IMR-90 (cell line): ENCODE measurements around the gene SYNPO. TPM values are rescaled to one million over a fixed set of nuclear protein-coding genes. Genes with fewer than 3 reads are reported as not detected.

Experiments
- ATAC-seq: fragments of 200-7000 bp; cut with Tn5 transposase; 2 replicates; pipeline ENCODE4 v1.9.1; 2020; ENCODE audit warnings: low read depth, mild to moderate bottlenecking, moderate library complexity
- BruUV-seq: library from RNA; stranded (reverse); fragments of 400-500 nt; replicated peaks from 2 replicates; lab custom pipeline; 2021; lab: Mats Ljungman, UMichigan
- CTCF ChIA-PET: fragments of 300-600 bp; formaldehyde crosslinking; extraction: SDS; loops from one replicate; lab custom pipeline; 2021; ENCODE audit warnings: antibody characterized with exemption; lab: Yijun Ruan, JAX
- POLR2A ChIA-PET: fragments of 300-600 bp; sonication (Branson Sonifier 250); formaldehyde crosslinking; loops from one replicate; lab custom pipeline; 2022; ENCODE audit warnings: antibody characterized with exemption; ENCODE audit not compliant: unreplicated experiment; lab: Charles Lee
- DNase-seq: peaks from one replicate; pipeline ENCODE4 v3.0.0; 2013
- H2AFZ ChIP-seq: replicated peaks from 2 replicates; pipeline ENCODE3; 2013; ENCODE audit warnings: low read length, mild to moderate bottlenecking; ENCODE audit not compliant: poor library complexity
- H2AK5ac ChIP-seq: 2 replicates; pipeline ENCODE4 v1.6.1; 2013; ENCODE audit warnings: low read depth, low read length, inconsistent platforms
- H2AK9ac ChIP-seq: replicated peaks from 2 replicates; pipeline ENCODE3; 2013; ENCODE audit warnings: mild to moderate bottlenecking, low read depth, low read length, moderate library complexity; ENCODE audit not compliant: poor library complexity
- H2BK120ac ChIP-seq: 2 replicates; pipeline ENCODE4 v1.6.1; 2013; ENCODE audit warnings: low read depth, low read length, inconsistent platforms
- H2BK15ac ChIP-seq: 3 replicates; pipeline ENCODE4 v1.6.1; 2013; ENCODE audit warnings: low read depth, low read length, inconsistent platforms
- H2BK20ac ChIP-seq: 2 replicates; pipeline ENCODE4 v1.6.1; 2013; ENCODE audit warnings: low read depth, mild to moderate bottlenecking, inconsistent platforms, low read length, moderate library complexity
- H2BK5ac ChIP-seq: 2 replicates; pipeline ENCODE4 v1.6.1; 2013; ENCODE audit warnings: mild to moderate bottlenecking, low read depth, low read length, inconsistent platforms; ENCODE audit not compliant: poor library complexity, severe bottlenecking
- H3K14ac ChIP-seq: replicated peaks from 2 replicates; pipeline ENCODE4 v1.6.1; 2013; ENCODE audit warnings: low read depth, low read length, inconsistent platforms
- H3K18ac ChIP-seq: 2 replicates; pipeline ENCODE4 v1.6.1; 2013; ENCODE audit warnings: low read depth, low read length, control low read depth
- H3K23ac ChIP-seq: 2 replicates; pipeline ENCODE4 v1.6.1; 2013; ENCODE audit warnings: low read depth, low read length, inconsistent platforms
- H3K27ac ChIP-seq: 2 replicates; pipeline ENCODE4 v1.5.1; 2013; ENCODE audit warnings: mild to moderate bottlenecking, control low read depth, low read length; ENCODE audit not compliant: insufficient read depth
- H3K27me3 ChIP-seq: 2 replicates; pipeline ENCODE4 v1.6.1; 2013; ENCODE audit warnings: low read length; ENCODE audit not compliant: control insufficient read depth, insufficient read depth
- H3K36me3 ChIP-seq: 2 replicates; pipeline ENCODE4 v1.6.1; 2013; ENCODE audit warnings: low read length, mixed read lengths; ENCODE audit not compliant: control insufficient read depth, insufficient read depth
- H3K4ac ChIP-seq: 2 replicates; pipeline ENCODE4 v1.6.1; 2013; ENCODE audit warnings: low read depth, low read length, inconsistent platforms
- H3K4me1 ChIP-seq: 2 replicates; pipeline ENCODE4 v1.6.1; 2013; ENCODE audit warnings: low read length, mixed read lengths; ENCODE audit not compliant: control insufficient read depth, insufficient read depth
- H3K4me2 ChIP-seq: 2 replicates; pipeline ENCODE4 v1.6.1; 2013; ENCODE audit warnings: low read depth, mild to moderate bottlenecking, control low read depth, low read length, moderate library complexity
- H3K4me3 ChIP-seq: 2 replicates; pipeline ENCODE4 v1.5.1; 2013; ENCODE audit warnings: low read depth, mild to moderate bottlenecking, control low read depth, low read length, moderate library complexity; ENCODE audit not compliant: insufficient read depth
- H3K56ac ChIP-seq: 2 replicates; pipeline ENCODE4 v1.6.1; 2013; ENCODE audit warnings: low read length, inconsistent platforms; ENCODE audit not compliant: insufficient read depth; ENCODE audit errors: extremely low read depth
- H3K79me1 ChIP-seq, 2 experiments: 2 replicates each; pipeline ENCODE4 v1.6.1; 2013; ENCODE audit warnings: low read length in 2 of 2, inconsistent platforms in 1 of 2, low read depth in 1 of 2
- H3K9ac ChIP-seq: 2 replicates; pipeline ENCODE4 v1.6.1; 2013; ENCODE audit warnings: low read depth, low read length, control low read depth
- H3K9me1 ChIP-seq: 2 replicates; pipeline ENCODE4 v1.6.1; 2013; ENCODE audit warnings: low read length, inconsistent platforms; ENCODE audit not compliant: insufficient read depth
- H3K9me3 ChIP-seq: 2 replicates; pipeline ENCODE4 v1.6.1; 2013; ENCODE audit warnings: low read length; ENCODE audit not compliant: control insufficient read depth, insufficient read depth
- H4K20me1 ChIP-seq: 2 replicates; pipeline ENCODE4 v1.6.1; 2013; ENCODE audit warnings: low read length, inconsistent platforms; ENCODE audit not compliant: insufficient read depth
- H4K5ac ChIP-seq: 2 replicates; pipeline ENCODE4 v1.6.1; 2013; ENCODE audit warnings: mild to moderate bottlenecking, low read depth, low read length, control low read depth
- H4K8ac ChIP-seq, 2 experiments: 2 replicates each; pipeline ENCODE4 v1.6.1; 2013; ENCODE audit warnings: low read depth in 2 of 2, low read length in 2 of 2, control low read depth in 1 of 2, inconsistent platforms in 1 of 2
- H4K91ac ChIP-seq: 2 replicates; pipeline ENCODE4 v1.6.1; 2013; ENCODE audit warnings: low read depth, low read length, inconsistent platforms; ENCODE audit not compliant: insufficient read depth
- BHLHE40 ChIP-seq: fragments of 150-350 bp; IDR thresholded peaks from 2 replicates; pipeline ENCODE4 v1.6.1; 2016; ENCODE audit warnings: mild to moderate bottlenecking, low read depth, low read length
- CEBPB ChIP-seq: IDR thresholded peaks from 2 replicates; pipeline ENCODE4 v1.6.1; 2012; ENCODE audit warnings: low read depth, low read length, improper control_type of control experiment
- CHD1 ChIP-seq: IDR thresholded peaks from 2 replicates; pipeline ENCODE4 v1.6.1; 2012; ENCODE audit warnings: low read depth, low read length, improper control_type of control experiment
- CTCF ChIP-seq: conservative IDR thresholded peaks from 2 replicates; pipeline ENCODE4 v1.5.1; 2012; ENCODE audit warnings: mild to moderate bottlenecking, low read depth, low read length, improper control_type of control experiment
- FOS ChIP-seq: fragments of 150-350 bp; IDR thresholded peaks from 2 replicates; pipeline ENCODE4 v1.6.1; 2016; ENCODE audit warnings: low read depth, low read length
- MAFK ChIP-seq: IDR thresholded peaks from 2 replicates; pipeline ENCODE4 v1.6.1; 2012; ENCODE audit warnings: low read depth, low read length, improper control_type of control experiment
- MAZ ChIP-seq: IDR thresholded peaks from 2 replicates; pipeline ENCODE4 v1.6.1; 2012; ENCODE audit warnings: low read depth, mild to moderate bottlenecking, low read length, improper control_type of control experiment, moderate library complexity, borderline replicate concordance
- MXI1 ChIP-seq: IDR thresholded peaks from 2 replicates; pipeline ENCODE4 v1.6.1; 2012; ENCODE audit warnings: low read depth, mild to moderate bottlenecking, low read length, moderate library complexity, borderline replicate concordance
- RFX5 ChIP-seq: IDR thresholded peaks from 2 replicates; pipeline ENCODE4 v1.8.0; 2012; ENCODE audit warnings: low read depth, mild to moderate bottlenecking, low read length, moderate library complexity
- SMC3 ChIP-seq: fragments of 150-350 bp; IDR thresholded peaks from 2 replicates; pipeline ENCODE4 v1.6.1; 2016; ENCODE audit warnings: low read depth, mild to moderate bottlenecking, antibody characterized with exemption, low read length, moderate library complexity
- USF2 ChIP-seq: fragments of 150-350 bp; IDR thresholded peaks from 2 replicates; pipeline ENCODE4 v1.6.1; 2017; ENCODE audit warnings: mild to moderate bottlenecking, antibody characterized with exemption, low read length, low read depth
- WGBS, 2 experiments: methylation state at CpG; one replicate each; pipeline versions ENCODE4 v1.1.5 to v1.1.7; 2013; ENCODE audit warnings: missing lambda C conversion rate in 2 of 2; ENCODE audit not compliant: insufficient read length in 1 of 2; ENCODE audit errors: extremely low coverage in 2 of 2; 5-methylcytosine and 5-hydroxymethylcytosine counted together
- dilution Hi-C: fragments of 300-500 bp; cut with HindIII; formaldehyde crosslinking; loops from one replicate; pipeline ENCODE4 v1.14.3; 2018; ENCODE audit warnings: low sequenced_read_pairs; ENCODE audit not compliant: unreplicated experiment
- in situ Hi-C: fragments of 300-500 bp; cut with MboI; formaldehyde crosslinking; loops from 3 replicates; pipeline ENCODE4 v1.14.3; 2019; ENCODE audit warnings: low sequenced_read_pairs, inconsistent platforms, mixed read lengths
- intact Hi-C: fragments of 100-400 bp; cut with micrococcal nuclease; formaldehyde crosslinking; loops from 2 replicates; pipeline ENCODE4 v1.10.0; 2022
- polyA plus RNA-seq, 3 experiments: library from polyadenylated mRNA; depleted of rRNA; stranded (reverse); fragments of >200 nt; gene quantifications; 2 replicates each; pipeline ENCODE4 v1.2.3, GENCODE V29; 2012; ENCODE audit warnings: low replicate concordance in 1 of 3
- total RNA-seq: library from RNA; depleted of rRNA; stranded (reverse); fragments of >200 nt; gene quantifications from 2 replicates; pipeline ENCODE4 v1.2.3, GENCODE V29; 2012

The SYNPO gene
- total and polyA plus RNA-seq, 2 of the 4 experiments (the other 2 are of a cell fraction), result 3.0 to 24.8 TPM

- H3K14ac ChIP-seq, result no peak overlapping the region
- BruUV-seq, result no TSS peak
- H3K36me3 ChIP-seq, result no peaks in the 10 kb centered on the region
- H3K56ac ChIP-seq, result no peak overlapping the region
- H2BK20ac ChIP-seq, result no peak overlapping the region
- ChIA-PET POLR2A (no interaction called here), CTCF (interaction anchor here (0.7 kb wide), 1 partner anchor 101 kb away, joined by 3 read pairs; no protein-coding TSS in a partner anchor)
- H2AFZ ChIP-seq, result no peak overlapping the region
- H4K5ac ChIP-seq, result no peak overlapping the region
- H4K8ac ChIP-seq, result no peak overlapping the region
- no peak overlapping the region for H2AK5ac ChIP-seq
- intact Hi-C loops, result no loop called here
- H2BK5ac ChIP-seq, result no peak overlapping the region
- no peak overlapping the region for H3K27ac ChIP-seq
- H3K9me3 ChIP-seq, result no peaks in the 10 kb centered on the region
- peaks cover 12% of the 10 kb centered on the region for H3K4me1 ChIP-seq
- no peaks in the 10 kb centered on the region; the same call in 1 of the 2 replicates for H4K20me1 ChIP-seq
- no peak for ATAC-seq
- in situ Hi-C loops, result no loop called here
- H3K27me3 ChIP-seq, result peaks cover 9% of the 10 kb centered on the region
- H3K23ac ChIP-seq, result no peak overlapping the region
- H3K9ac ChIP-seq, result no peak overlapping the region
- no peak overlapping the region for H3K4me3 ChIP-seq
- no peak overlapping the region for H3K4me2 ChIP-seq
- no peaks in the 10 kb centered on the region for H3K79me1 ChIP-seq
- H3K9me1 ChIP-seq, result peaks cover 4% of the 10 kb centered on the region; the same call in 1 of the 2 replicates
- dilution Hi-C loops, result no loop called here
- no peak for DNase-seq
- H2BK15ac ChIP-seq, result no peak overlapping the region
- no peak overlapping the region for H2BK120ac ChIP-seq
- TF ChIP-seq SMC3, result no peak
- TF ChIP-seq MAZ, result no peak
- TF ChIP-seq MAFK, result no peak
- no peak for TF ChIP-seq USF2
- no peak for TF ChIP-seq CEBPB
- no peak for TF ChIP-seq CTCF
- TF ChIP-seq FOS, result no peak
- no peak for TF ChIP-seq MXI1
- TF ChIP-seq BHLHE40, result no peak
- TF ChIP-seq CHD1, result no peak
- TF ChIP-seq RFX5, result no peak
- H3K18ac ChIP-seq, result no peak overlapping the region
- no peak overlapping the region for H3K4ac ChIP-seq
- WGBS, 2 experiments, result no CpG with 5 or more reads among the region's 4 CpGs
- no peak overlapping the region for H2AK9ac ChIP-seq
- H4K91ac ChIP-seq, result no peak overlapping the region
These were observed 22.5 kb downstream of the SYNPO start for GRCh38 chr5:150662731-150663516.
